ENCODE data around the gene DHRS11.

DNA sequence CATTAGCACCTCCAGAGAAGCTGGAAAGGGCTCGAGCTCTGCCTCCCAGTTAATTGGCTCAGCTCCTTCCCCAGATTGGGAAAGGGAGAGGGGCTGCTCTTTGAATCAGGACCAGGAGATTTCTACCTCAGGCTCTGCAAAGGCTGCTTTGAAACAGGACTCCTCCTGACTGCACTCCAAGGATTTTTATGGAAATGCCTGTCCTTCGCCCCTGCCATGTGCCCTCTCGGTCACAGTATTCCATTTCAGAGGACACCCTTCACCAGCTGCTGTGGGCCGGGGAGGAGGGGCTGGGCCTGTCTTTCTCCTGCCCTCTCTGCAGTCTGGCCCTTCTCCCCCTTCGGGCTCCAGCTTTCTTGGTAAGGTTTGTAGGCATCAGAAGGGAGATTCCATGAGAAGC lies 23.3 kb downstream of the DHRS11 start:
- TF ChIP-seq, protein P1, sequence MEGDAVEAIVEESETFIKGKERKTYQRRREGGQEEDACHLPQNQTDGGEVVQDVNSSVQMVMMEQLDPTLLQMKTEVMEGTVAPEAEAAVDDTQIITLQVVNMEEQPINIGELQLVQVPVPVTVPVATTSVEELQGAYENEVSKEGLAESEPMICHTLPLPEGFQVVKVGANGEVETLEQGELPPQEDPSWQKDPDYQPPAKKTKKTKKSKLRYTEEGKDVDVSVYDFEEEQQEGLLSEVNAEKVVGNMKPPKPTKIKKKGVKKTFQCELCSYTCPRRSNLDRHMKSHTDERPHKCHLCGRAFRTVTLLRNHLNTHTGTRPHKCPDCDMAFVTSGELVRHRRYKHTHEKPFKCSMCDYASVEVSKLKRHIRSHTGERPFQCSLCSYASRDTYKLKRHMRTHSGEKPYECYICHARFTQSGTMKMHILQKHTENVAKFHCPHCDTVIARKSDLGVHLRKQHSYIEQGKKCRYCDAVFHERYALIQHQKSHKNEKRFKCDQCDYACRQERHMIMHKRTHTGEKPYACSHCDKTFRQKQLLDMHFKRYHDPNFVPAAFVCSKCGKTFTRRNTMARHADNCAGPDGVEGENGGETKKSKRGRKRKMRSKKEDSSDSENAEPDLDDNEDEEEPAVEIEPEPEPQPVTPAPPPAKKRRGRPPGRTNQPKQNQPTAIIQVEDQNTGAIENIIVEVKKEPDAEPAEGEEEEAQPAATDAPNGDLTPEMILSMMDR (IDR thresholded peaks at IDR 0.05), result no peak
- TF ChIP-seq POLR2A (IDR thresholded peaks at IDR 0.05), result no peak

Measured in Peyer's patch (tissue), 4 donors.